Peyer's patch (tissue), 4 donors: Measurements from ENCODE around the gene CERKL.

Experiments used
- CTCF ChIP-seq, 6 experiments: fragments of 450-650 bp in 4 of 6; fragments of 200-600 bp in 2 of 6; sonication (generic) in 1 of 6; IDR thresholded peaks; one replicate each; pipeline ENCODE4 v1.5.1; 2017 to 2019; ENCODE audit warnings: antibody characterized with exemption in 6 of 6, mild to moderate bottlenecking in 3 of 6, moderate library complexity in 1 of 6
- POLR2A ChIP-seq, 2 donors: fragments of 450-650 bp; IDR thresholded peaks; one replicate each; pipeline ENCODE4 v1.5.1; 2017; ENCODE audit warnings: antibody characterized with exemption in 2 of 2, mild to moderate bottlenecking in 2 of 2, moderate library complexity in 2 of 2

- TF ChIP-seq CTCF (IDR thresholded peaks at IDR 0.05): no peak
- TF ChIP-seq POLR2A (IDR thresholded peaks at IDR 0.05): no peak
Observed at GRCh38 chr2:181662287-181662686, 5.4 kb upstream of the CERKL start.
